GM18861 (cell line): Measurements from ENCODE around the gene HIPK2.
"Not testable (repeated sequence)": the region's sequence is repeated elsewhere in the genome, so short reads cannot be mapped to it uniquely, and the experiment has no call there.

Experiments used
- ATAC-seq: cut with Tn5 transposase; IDR thresholded peaks from one replicate; pipeline ENCODE4 v1.9.1; 2021; ENCODE audit not compliant: unreplicated experiment

The HIPK2 gene

GRCh38 chr7:139572704-139573385 lies 205.0 kb downstream of the HIPK2 start:
- ATAC-seq: no peak

GRCh38 chr7:139572071-139572470 lies 205.7 kb downstream of the HIPK2 start:
- ATAC-seq: no peak

GRCh38 chr7:139571651-139572050 lies 206.1 kb downstream of the HIPK2 start:
- no peak for ATAC-seq

- ATAC-seq: no peak
Observed at GRCh38 chr7:139571190-139571589, 206.6 kb downstream of the HIPK2 start.

DNA sequence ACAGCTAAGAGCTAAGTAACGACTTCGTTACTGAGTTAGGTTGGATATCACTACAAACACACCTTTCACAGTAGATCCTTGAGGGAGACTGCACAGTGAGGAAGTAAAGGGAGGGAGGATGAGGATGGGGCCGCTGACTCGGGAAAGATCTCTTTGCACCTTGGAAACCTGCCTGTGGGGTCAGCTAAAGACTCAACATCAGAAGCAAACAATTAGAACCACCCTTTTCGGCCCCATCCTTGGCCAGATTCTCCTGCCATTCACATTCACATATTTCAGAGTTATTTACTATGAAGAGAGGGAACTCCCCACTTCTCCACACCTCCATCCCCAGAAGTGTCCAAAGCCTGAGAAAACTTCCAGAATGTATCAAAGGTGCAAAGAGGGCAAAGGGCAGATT lies 207.2 kb downstream of the HIPK2 start:
- no peak for ATAC-seq

GRCh38 chr7:139570119-139570518 lies 207.7 kb downstream of the HIPK2 start:
- ATAC-seq: no peak

DNA sequence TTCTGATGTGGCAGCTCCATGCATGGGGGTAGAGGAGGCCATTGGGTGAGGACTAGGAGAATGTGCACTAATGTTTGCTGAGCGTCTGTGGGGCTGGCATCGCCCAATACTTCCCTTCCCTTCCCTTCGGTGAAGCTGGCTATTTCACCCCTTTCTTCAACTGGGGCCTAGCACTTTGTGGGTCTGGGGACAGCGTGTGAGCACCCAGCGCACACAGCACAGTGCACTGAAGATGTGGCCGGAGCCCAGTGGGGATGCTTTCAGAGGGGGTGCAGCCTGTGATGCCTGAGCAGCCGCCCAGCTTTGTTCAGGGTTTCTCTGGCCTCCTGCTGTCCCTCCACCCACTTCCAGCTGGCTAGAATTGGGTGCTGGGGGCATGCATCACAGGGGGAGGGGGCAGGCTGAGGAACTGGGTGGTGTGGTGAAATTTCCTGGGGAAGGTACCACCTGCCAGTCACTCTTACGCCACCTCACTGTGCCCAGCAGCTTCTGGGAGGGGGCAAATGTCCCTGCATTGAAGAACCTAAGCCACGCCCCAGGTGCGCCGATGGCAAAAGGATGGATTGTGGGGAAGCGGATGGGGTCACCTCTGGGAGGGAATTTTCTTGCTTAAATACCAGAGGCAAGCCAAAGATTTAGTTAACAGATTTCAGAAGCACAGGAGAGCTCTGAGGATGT lies 208.8 kb downstream of the HIPK2 start:
- ATAC-seq: no peak

- no peak for ATAC-seq
Observed at GRCh38 chr7:139568346-139568675, 209.5 kb downstream of the HIPK2 start.

DNA sequence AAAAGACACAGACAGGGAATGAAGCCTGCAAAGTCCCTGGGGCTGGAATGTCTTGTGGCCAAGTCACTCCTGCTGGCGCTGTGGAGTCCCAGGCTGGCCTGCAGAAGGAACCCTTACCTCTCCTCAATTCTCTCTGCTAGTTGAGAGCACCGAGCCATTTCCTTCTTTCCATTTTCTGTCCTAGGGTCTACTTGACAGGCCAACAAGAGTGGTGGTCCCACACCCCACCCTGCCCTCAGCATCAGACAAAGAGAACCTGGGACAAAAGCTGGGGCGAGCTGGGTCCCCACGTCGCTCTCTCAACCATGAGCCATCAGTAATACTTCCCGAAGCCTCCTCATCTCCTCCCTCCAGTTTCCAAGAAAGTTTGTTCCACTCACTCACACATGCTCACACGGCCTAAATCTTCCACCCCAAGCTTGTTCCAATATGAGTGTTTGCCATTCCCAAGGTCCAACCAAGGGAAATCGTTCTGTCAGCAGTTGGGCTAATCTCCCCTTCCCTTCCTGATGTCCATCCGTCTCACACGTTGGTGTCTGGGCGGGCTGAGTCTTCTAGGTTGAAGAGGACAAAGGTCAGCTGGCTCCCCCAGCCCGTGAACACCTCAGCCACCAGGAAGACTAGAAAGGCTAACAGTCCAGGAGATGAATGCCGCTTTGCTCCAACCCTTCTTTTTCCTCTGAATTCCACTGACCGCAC lies 210.0 kb downstream of the HIPK2 start:
- no peak for ATAC-seq

DNA sequence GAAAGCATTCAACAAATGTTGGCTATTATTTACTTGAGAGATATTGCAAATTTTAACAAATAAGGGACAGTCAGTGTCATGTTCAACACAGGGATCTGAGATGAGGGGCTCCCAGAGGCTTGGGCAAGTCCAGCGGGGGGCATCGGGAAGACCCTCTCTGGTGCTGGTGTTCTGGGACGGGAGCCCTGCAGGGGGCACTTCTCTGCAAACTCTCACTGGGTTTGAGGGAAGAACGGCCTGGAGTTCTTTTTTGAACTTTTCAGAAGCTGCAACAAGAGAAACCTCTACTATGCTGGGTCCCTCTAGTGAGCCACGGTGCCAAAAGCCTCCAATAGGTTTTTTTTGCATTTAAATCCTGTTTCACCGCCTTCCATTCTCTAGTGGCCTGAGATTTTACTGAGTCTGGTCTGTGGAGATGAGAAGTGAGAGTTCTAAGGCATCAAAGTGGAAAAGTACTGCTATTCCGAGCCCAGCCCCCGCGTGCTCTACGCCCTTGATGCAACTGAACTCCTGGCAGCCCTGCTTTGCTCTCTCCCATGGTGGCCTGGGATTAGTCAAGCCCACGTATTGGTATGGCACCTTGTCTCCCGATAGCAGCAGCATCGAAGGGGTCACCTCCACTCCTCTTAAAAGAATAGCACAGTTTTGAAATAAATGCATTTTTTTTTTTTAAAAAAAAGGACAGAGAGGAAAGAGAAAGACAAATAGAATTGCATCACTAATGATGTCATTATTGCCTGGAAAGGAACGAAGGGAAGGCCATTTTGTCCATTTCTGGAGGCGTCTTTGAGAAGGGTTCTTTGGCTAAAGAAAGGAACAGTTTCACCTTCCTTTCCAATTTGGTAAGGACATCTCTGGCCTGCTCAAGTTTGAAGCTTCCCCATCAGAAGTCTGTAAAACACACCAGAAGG lies 210.8 kb downstream of the HIPK2 start:
- ATAC-seq: no peak

DNA sequence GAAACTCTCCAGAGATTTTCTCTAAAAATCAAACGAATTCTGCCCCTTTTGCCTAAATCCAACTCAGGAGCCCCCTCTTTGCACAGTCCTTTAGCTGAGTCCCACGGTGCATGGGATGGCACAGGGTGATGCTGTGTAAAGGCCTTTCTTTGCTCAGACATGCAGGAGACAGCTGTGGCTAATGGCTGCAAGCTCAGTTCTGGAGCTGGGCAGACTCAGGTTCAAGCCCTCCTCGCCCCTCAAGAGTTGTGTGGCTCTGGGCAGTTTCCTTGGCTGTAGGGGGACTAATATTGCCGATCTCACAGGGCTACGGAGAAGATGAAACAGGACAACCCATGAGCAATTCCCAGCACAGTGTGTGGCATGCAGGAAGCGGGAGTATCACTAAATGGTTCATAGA lies 211.7 kb downstream of the HIPK2 start:
- ATAC-seq: no peak

GRCh38 chr7:139563856-139564255 lies 213.9 kb downstream of the HIPK2 start:
- no peak for ATAC-seq

- no peak for ATAC-seq
Observed at GRCh38 chr7:139562961-139563565, 214.7 kb downstream of the HIPK2 start.

DNA sequence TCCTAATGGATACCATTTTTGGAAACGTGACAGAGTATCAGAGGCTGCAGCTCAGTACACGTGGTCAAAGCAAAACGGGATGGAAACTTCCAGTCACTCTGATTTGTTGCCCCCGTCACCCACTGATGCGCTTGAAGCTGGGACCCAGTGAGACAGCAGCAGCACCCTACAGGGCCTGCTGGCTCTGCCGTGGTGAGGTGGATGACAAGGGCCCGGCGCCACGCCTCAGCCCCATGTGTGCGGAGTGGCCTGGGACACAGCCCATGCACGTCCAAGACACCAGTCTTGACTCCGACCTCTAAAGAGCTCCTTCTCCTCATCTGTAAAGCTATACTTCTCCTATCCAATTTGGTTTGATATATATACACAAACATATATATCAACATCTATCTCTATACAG lies 215.3 kb downstream of the HIPK2 start:
- no peak for ATAC-seq

DNA sequence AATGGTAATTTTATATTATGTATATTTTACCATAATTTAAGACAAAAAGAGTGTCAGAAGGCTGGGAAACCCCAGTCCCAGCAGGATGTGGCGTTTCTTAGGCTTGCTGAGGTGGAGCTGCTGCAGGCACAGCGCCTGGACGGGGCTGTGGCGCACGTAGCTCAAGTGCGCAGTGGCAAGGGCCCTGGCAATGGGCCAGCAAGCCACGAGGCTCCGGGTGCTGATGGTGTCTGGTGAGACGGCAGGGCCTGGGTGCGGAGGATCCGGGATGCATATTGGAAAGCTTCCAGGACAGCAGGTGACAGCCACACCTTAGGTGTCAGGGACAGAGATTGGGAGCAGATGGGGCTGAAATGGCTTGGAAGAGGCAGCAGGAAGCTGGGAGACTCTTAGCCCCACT lies 217.1 kb downstream of the HIPK2 start:
- no peak for ATAC-seq

DNA sequence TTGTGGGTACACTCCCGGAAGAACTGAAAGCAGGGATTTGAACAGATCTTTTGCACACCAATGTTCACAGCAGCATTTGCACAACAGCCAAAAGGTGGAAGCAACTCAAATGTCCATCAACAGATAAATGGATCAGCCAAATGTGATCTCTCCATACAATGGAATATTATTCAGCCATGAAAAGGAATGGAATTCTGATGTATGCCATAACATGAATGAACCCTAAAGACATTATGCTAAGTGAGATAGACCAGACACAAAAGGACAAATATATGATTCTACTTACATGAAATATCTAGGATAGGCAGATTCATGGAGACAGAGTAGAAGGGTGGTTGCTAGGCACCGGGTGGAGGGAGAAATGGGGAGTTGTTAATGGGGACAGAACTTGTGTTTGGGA lies 217.6 kb downstream of the HIPK2 start:
- ATAC-seq: no peak

DNA sequence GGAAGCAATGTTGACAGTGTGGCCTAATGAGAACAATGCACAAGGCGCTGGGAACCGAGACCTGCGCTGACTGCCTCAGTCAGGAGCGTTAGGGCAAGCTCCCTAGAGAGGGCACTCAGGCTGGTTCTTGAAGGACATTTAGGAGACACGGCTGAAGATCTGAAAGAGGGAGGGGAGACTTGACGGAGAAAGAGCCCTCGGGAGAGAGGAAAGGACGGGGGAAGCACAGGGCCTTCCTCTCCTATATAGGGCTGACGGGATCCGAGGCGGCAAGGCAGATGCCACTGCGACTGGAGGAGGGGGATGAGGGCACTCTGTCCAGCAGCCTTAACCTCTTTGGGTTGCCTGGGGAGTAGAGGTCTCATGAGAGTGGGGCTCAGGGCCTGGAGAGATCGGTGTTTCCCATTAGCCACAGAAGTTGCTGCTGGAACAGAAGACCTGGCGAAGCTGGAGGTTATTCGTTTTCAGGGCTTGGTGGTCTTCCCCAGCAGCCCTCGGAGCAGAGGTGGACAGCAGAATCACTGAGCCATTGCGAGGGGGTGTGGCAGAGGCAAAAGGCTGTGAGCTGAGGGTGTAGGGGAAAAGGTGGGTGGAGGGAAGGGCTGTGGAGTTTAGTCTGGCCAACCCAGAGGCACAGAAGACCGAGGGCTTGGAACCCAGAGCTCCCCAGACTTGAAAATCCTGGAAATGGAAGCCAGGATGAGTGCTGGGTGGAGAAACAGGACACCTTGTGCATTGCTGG lies 218.3 kb downstream of the HIPK2 start:
- no peak for ATAC-seq

GRCh38 chr7:139557857-139558581 lies 219.8 kb downstream of the HIPK2 start:
- ATAC-seq: no peak

DNA sequence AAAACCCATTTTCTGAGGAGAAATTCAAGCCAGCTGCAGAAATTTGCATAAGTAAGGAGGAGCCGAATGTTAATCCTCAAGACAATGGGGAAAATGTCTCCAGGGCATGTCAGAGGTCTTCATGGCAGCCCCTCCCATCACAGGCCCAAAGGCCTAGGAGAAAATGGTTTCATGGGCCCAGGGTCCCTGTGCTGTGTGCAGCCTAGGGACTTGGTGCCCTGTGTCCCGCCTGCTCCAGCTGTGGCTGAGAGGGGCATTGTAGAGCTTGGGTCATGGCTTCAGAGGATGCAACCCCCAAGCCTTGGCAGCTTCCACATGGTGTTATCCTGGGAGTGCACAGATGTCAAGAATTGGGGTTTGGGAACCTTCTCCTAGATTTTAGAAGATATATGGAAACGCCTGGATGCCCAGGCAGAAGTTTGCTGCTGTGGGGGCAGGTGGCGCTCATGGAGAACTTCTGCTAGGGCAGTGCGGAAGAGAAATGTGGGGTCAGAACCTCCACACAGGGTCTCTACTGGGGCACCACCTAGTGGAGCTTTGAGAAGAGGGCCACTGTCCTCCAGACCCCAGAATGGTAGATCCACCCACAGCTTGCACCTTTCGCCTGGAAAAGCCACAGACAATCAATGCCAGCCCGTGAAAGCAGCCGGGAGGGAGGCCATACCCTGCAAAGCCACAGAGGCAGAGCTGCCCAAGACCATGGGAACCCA lies 223.7 kb downstream of the HIPK2 start:
- not testable (repeated sequence) for ATAC-seq
